ENCODE data around the gene ZBED4. TPM values are rescaled to one million over a fixed set of nuclear protein-coding genes. Genes with fewer than 3 reads are reported as not detected.

The ZBED4 gene, protein sequence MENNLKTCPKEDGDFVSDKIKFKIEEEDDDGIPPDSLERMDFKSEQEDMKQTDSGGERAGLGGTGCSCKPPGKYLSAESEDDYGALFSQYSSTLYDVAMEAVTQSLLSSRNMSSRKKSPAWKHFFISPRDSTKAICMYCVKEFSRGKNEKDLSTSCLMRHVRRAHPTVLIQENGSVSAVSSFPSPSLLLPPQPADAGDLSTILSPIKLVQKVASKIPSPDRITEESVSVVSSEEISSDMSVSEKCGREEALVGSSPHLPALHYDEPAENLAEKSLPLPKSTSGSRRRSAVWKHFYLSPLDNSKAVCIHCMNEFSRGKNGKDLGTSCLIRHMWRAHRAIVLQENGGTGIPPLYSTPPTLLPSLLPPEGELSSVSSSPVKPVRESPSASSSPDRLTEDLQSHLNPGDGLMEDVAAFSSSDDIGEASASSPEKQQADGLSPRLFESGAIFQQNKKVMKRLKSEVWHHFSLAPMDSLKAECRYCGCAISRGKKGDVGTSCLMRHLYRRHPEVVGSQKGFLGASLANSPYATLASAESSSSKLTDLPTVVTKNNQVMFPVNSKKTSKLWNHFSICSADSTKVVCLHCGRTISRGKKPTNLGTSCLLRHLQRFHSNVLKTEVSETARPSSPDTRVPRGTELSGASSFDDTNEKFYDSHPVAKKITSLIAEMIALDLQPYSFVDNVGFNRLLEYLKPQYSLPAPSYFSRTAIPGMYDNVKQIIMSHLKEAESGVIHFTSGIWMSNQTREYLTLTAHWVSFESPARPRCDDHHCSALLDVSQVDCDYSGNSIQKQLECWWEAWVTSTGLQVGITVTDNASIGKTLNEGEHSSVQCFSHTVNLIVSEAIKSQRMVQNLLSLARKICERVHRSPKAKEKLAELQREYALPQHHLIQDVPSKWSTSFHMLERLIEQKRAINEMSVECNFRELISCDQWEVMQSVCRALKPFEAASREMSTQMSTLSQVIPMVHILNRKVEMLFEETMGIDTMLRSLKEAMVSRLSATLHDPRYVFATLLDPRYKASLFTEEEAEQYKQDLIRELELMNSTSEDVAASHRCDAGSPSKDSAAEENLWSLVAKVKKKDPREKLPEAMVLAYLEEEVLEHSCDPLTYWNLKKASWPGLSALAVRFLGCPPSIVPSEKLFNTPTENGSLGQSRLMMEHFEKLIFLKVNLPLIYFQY
- total RNA-seq: 10 to 100 TPM; 20.0 to 20.8 TPM

DNA sequence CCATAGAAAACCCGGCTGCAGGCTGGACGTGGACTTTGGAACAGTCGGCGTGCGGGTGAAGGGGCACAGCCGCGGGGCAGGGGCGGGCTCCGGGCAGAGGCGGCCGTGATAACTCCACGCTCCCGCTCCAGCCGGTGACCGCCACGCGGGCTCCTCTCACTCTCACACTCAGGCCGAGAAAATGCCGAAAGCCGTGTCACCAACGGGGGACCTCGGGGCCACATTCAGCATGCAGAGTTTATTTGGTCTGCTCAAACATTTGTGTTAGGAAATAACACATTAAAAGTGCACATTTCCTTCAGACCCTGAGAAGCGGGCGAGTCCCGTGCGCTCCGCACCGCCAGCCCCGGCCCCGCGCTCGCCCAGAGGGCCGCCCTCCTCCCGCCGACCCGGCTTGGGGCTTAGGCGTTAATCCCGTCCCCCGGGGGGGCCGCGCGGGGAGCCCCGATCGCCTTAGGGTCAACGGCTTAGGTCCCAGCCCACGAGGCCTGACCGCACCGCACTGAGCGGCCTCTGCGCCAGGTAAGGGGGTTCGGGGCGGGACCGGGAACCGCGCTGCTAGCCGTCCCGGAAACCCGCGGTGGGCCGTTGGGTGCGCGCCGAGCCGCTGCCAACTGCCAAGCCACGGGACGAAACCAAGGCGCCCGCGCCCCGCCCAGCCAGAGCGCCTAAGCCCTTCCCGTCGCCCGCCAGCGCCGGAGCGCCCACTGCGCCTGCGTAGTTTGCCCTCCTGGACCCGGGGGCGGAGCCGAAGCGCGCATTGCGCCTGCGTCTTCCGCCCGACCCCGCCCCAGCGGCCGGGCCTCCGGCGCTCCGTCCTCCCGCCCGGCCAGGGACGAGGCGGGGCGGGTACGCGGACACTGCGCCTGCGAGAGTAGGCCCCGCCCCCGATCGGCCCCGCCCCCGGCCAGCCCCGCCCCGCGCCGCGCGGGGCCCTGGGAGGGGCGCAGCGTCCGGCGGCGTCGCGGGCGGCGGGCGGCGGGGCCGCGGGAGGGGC lies at the start of gene ZBED4:
Gene ZBED4, plus strand, starts transcription at position 947 of the 997 bp plus-strand sequence. CDS start 29,819 bp downstream, outside the sequence.
- ChIA-PET CTCF (no interaction called here), POLR2A (interaction anchor here (0.6 kb wide), 1 partner anchor 392 kb away, joined by 3 read pairs; no protein-coding TSS in a partner anchor)
- H3K36me3 Mint-ChIP-seq (ENCODE audit: low read depth): peaks cover 5% of the 10 kb centered on the region
- peak within 1 kb of the TSS; percentile 89 for H3K27ac Mint-ChIP-seq
- H3K4me3 Mint-ChIP-seq: peak within 1 kb of the TSS; percentile 84
- no peaks in the 10 kb centered on the region for H3K9me3 Mint-ChIP-seq
- H3K4me1 Mint-ChIP-seq: peaks cover 46% of the 10 kb centered on the region
- peak; percentile 98 for DNase-seq
- H3K27me3 Mint-ChIP-seq: peaks cover 14% of the 10 kb centered on the region

DNA sequence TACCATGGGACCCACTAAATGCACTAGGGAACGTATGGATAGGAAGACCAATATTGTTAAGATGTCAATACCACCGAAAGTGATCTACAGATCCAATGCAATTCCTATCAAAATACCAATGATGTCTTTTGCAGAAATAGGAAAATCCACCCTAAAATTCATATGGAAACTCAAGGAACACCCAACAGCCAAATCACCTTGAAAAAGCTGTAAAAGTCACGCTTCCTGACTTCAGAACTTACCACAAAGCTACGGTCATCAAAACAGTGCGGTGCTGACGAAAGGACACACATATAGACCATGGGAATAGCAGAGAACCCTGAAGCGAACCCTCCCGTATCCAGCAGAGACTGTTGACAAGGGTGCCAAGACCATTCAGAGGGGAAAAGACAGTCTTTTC lies 46.5 kb upstream of the ZBED4 start:
- H3K9me3 Mint-ChIP-seq: no peaks in the 10 kb centered on the region
- H3K4me1 Mint-ChIP-seq: peaks cover 71% of the 10 kb centered on the region
- H3K27ac Mint-ChIP-seq: peak overlapping the region; percentile 87
- ChIA-PET POLR2A (no interaction called here), CTCF (interaction anchor here (1.4 kb wide), 1 partner anchor 10 kb away, joined by 3 read pairs; no protein-coding TSS in a partner anchor)
- H3K4me3 Mint-ChIP-seq: peak overlapping the region; percentile 50
- no peak for DNase-seq
- H3K27me3 Mint-ChIP-seq: no peaks in the 10 kb centered on the region
- peaks cover 59% of the 10 kb centered on the region for H3K36me3 Mint-ChIP-seq (ENCODE audit: low read depth)

DNA sequence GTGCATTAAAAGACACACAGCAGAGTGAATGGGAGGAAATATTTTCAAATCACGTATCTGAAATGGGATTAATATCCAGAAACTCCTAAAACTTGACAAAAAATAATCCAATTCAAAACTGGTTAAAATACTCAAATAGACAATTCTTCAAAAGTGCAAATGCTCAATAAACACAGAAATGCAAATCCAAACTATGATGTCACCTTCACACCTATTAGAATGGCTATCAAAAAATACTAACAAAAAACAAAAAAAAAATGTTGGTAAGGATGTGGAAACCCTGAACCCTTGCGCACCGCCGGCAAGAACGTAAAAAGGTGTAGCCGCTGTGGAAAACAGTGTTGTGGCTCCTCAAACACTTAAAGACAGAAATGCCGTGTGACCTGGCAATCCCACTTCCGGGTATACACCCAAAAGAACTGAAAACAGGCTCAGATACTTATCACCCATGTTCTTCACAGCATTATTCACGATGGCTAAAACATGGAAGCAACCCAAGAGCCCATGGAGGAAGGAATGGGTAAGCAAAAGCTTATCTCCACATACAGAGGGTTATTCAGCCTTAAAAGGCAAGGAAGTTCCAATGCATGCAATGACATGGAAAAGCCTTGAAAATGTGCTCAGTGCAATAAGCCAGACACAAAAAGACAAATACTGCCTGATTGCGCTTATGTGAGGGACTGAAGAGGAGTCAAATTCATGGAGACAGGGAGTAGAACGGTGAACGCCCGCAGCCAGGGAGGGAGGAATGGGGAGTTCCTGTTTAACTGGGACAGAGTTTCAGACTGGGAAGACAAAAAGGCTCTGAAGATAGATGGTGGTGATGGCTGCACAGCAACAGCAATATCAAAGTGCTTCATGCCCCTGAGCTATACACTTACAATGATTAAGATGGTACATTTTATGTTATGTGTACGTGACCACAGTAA lies 45.6 kb upstream of the ZBED4 start:
- Mint-ChIP-seq H3K4me1 (peaks cover 74% of the 10 kb centered on the region), H3K36me3 (ENCODE audit: low read depth) (peaks cover 56% of the 10 kb centered on the region), H3K27me3 (no peaks in the 10 kb centered on the region), H3K9me3 (no peaks in the 10 kb centered on the region), H3K4me3 (peak overlapping the region; percentile 50), H3K27ac (peak overlapping the region; percentile 87)
- POLR2A ChIA-PET: no interaction called here
- peak; percentile 75 for DNase-seq
- CTCF ChIA-PET: interaction anchor here (1.4 kb wide), 1 partner anchor 9 kb away, joined by 3 read pairs; no protein-coding TSS in a partner anchor

DNA sequence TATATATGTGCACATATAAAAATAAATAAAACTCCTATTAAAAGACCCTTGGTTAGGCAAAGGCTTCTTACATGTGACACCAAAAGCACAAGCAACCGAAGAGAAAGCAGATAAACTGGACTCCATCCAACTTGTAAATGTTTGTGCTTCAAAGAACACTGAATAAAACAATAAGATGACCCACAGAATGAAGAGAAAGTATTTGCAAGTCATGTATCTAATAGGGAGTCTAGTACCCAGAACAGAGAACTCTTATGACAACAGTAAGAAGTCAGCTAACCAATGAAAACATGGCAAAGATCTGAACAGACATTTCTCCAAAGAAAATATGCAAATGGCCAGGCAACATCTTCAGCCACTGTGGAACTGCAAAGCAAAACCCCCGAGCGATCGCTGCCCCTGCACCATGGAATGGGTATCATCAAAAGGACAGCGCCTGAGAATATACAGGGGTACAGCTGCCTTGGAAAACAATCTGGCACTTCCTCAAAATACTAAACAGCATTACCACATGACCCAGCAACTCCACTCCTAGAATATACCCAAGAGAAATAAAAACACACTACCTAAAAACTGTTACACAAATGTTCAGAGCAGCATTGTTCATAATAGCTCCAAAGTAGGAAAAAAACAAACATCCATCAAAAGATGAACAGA lies 43.2 kb upstream of the ZBED4 start:
- DNase-seq: no peak
- peaks cover 76% of the 10 kb centered on the region for H3K4me1 Mint-ChIP-seq
- no peaks in the 10 kb centered on the region for H3K27me3 Mint-ChIP-seq
- ChIA-PET POLR2A (no interaction called here), CTCF (interaction anchor here (2.2 kb wide), 1 partner anchor 10 kb away, joined by 5 read pairs; no protein-coding TSS in a partner anchor)
- H3K36me3 Mint-ChIP-seq (ENCODE audit: low read depth): peaks cover 55% of the 10 kb centered on the region
- no peak overlapping the region for H3K4me3 Mint-ChIP-seq
- H3K27ac Mint-ChIP-seq: peak overlapping the region; percentile 26
- H3K9me3 Mint-ChIP-seq: no peaks in the 10 kb centered on the region

DNA sequence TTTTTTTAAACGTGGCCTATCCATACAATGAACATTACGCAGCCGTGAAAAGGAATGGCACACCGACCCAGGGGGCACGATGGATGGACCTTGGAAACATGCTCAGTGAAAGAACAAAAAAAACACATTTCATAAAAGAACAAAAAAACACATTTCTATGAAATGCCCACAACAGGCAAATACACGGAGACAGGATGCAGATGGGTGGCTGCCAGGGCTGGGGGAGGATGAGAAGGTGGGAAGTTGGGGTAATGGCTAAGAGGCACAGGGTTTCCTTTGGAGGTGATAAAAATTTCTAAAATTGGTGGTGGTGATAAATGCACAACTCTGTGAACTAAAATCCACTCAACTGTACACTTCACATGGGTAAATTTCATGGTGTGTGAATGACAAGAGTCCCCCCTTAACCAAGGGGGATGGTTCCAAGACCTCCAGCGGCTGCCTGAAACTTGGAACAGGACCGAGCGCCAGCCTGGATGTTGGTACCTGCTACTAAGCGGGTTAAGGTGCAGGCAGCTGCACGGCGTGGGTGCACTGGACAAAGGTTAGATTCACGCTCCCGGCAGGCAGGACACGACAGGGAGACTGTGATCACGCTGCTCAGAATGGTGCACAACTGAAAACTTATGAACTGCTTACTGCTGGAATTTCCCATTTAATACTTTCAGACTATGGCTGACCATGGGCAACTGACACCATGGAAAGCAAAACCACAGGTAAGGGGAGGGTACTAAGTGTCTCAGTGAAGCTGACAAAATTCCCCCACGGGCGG lies 42.4 kb upstream of the ZBED4 start:
- Mint-ChIP-seq H3K4me3 (no peak overlapping the region), H3K27me3 (no peaks in the 10 kb centered on the region), H3K9me3 (no peaks in the 10 kb centered on the region), H3K36me3 (ENCODE audit: low read depth) (peaks cover 56% of the 10 kb centered on the region), H3K27ac (peak overlapping the region; percentile 26), H3K4me1 (peaks cover 77% of the 10 kb centered on the region)
- POLR2A ChIA-PET: no interaction called here
- DNase-seq: no peak
- CTCF ChIA-PET: interaction anchor here (2.2 kb wide), 1 partner anchor 10 kb away, joined by 5 read pairs; no protein-coding TSS in a partner anchor

DNA sequence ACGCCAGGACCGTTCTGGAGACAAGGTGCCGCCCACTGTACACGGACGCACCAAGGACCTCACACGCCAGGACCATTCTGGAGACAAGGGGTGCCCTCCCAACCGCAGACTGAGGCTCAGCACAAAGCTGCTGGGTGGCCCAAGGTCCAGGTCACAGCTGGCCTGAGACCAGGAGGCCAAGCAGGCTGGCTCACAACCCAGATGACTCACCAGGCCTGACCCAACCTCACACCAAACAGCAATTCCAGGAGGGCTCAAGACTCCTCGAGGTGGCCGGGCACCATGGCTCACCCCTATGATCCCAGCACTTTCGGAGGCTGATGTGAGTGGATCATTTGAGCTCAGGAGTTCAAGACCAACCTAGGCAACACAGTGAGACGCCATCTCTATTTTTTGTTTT lies 40.8 kb upstream of the ZBED4 start:
- CTCF ChIA-PET: interaction anchor here (0.6 to 2.2 kb wide), 2 partner anchors 8 to 834 kb away, joined by 4 to 5 read pairs; no protein-coding TSS in a partner anchor

DNA sequence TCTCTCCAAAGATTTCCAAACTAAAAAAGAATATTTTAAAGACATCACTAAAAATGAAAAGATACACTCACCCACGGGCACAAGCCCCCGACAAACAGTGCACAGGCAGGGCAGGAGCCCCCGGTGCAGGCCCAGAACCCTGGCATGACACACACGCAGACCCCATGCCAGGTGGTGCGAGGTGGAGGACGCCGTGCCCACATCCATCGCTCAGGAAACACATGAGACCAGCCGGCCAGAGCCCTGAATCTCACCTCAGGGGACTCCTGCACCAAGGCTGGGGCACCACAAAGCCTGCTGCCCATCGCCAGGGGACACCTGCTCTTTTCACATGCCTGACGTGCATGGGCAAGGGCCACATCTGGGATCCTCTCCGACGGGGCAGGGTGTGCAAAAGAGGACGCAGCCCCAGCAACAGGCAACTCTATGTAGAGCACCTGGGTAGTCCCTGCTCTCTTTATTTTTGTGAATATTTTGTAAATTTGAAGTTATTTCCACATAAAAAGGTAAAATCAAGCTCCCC lies 39.4 kb upstream of the ZBED4 start:
- H3K4me1 Mint-ChIP-seq: peaks cover 66% of the 10 kb centered on the region
- ChIA-PET POLR2A (no interaction called here), CTCF (no interaction called here)
- peaks cover 61% of the 10 kb centered on the region for H3K36me3 Mint-ChIP-seq (ENCODE audit: low read depth)
- no peak for DNase-seq
- H3K27me3 Mint-ChIP-seq: no peaks in the 10 kb centered on the region
- H3K9me3 Mint-ChIP-seq: no peaks in the 10 kb centered on the region
- no peak overlapping the region for H3K27ac Mint-ChIP-seq
- no peak overlapping the region for H3K4me3 Mint-ChIP-seq

More for the DNA sequence above, 40.8 kb upstream of the ZBED4 start:
- POLR2A ChIA-PET: no interaction called here
- no peak for DNase-seq
- Mint-ChIP-seq H3K9me3 (no peaks in the 10 kb centered on the region), H3K27ac (no peak overlapping the region), H3K27me3 (no peaks in the 10 kb centered on the region), H3K4me3 (no peak overlapping the region), H3K4me1 (peaks cover 74% of the 10 kb centered on the region), H3K36me3 (ENCODE audit: low read depth) (peaks cover 57% of the 10 kb centered on the region)

DNA sequence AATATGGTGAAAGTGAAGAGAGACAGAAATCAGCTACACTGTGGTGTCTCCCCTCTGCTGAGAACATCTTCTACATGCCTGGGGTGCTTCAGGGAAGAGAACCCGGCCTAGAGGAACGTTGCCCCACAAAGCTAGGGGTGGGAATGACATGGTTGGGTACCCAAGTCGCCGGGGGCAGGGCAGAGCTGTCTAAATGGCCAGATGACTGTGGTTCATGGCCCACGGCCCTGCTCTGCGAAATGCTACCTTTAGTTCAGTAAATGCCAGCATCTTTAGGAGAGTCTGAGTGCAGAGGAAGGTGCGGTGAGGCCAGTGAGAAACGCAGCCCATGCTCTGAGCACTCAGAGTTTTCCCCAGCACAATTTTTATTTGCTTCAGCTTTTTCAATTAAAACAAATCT lies 38.8 kb upstream of the ZBED4 start:
- no peak for DNase-seq
- Mint-ChIP-seq H3K9me3 (no peaks in the 10 kb centered on the region), H3K4me3 (no peak overlapping the region), H3K4me1 (peaks cover 61% of the 10 kb centered on the region), H3K36me3 (ENCODE audit: low read depth) (peaks cover 60% of the 10 kb centered on the region), H3K27ac (no peak overlapping the region), H3K27me3 (no peaks in the 10 kb centered on the region)
- CTCF ChIA-PET: no interaction called here
- POLR2A ChIA-PET: no interaction called here

DNA sequence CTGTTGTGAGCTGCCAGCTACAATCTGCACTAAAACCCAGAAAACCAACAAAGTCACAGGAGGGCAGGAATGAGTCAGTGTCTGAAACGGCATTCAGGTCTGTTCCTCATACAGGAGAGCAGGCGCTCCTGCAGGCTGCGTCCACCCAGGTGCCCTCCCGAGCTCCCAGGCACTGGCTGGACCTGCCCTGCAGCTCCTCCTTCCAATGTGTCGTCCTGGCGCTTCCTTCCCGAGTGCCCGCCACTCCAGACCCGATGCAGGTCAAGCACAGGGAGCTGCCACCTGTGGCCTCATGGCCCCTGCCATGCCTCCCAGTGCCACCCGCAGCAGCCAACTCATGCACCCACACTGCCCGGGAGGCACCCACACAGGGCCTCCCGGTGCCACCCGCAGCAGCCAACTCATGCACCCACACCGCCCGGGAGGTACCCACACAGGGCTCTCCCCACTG lies 38.0 kb upstream of the ZBED4 start:
- no peaks in the 10 kb centered on the region for H3K9me3 Mint-ChIP-seq
- H3K27me3 Mint-ChIP-seq: no peaks in the 10 kb centered on the region
- H3K4me3 Mint-ChIP-seq: no peak overlapping the region
- H3K4me1 Mint-ChIP-seq: peaks cover 57% of the 10 kb centered on the region
- peaks cover 61% of the 10 kb centered on the region for H3K36me3 Mint-ChIP-seq (ENCODE audit: low read depth)
- no peak overlapping the region for H3K27ac Mint-ChIP-seq
- DNase-seq: no peak
- ChIA-PET CTCF (no interaction called here), POLR2A (no interaction called here)

DNA sequence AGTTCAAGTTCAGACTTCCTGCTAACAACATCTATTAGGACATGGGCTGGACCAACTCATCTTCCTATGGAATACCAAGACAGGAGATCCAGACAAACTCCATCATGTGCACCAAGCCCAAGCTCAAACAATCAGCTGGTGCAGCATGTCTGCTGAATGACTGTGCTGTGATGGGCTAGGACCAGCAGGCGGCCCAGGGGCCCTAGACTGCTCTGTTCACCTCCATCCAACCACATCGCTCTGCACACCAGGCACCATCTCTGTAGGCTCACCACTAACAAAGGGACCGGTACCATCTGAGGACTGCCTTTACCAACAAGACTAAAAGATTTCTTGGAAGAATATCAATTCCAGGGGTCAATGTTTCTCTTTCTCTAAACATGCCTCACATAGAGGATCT lies 36.3 kb upstream of the ZBED4 start:
- Mint-ChIP-seq H3K27me3 (no peaks in the 10 kb centered on the region), H3K27ac (peak overlapping the region; percentile 25), H3K9me3 (no peaks in the 10 kb centered on the region), H3K36me3 (ENCODE audit: low read depth) (peaks cover 62% of the 10 kb centered on the region), H3K4me3 (no peak overlapping the region), H3K4me1 (peaks cover 47% of the 10 kb centered on the region)
- no peak for DNase-seq
- CTCF ChIA-PET: interaction anchor here (1.4 to 1.5 kb wide), 2 partner anchors 9 to 10 kb away, joined by 3 to 5 read pairs; no protein-coding TSS in a partner anchor
- POLR2A ChIA-PET: no interaction called here

Data from activated CD4-positive, alpha-beta T cell treated with anti-CD3 and anti-CD28 coated beads, Interleukin-2, amount 10 ng/mL, durations not matched to agents 7 days and 5 days (primary cell).